ENCODE data around the gene BIN1. TPM values are rescaled to one million over a fixed set of nuclear protein-coding genes. Genes with fewer than 3 reads are reported as not detected.

BIN1 gene
- polyA plus RNA-seq, 1 of the 3 experiments (the other 2 are of a cell fraction) = 40.3 TPM

- no peak for TF ChIP-seq REST (IDR thresholded peaks at IDR 0.05; ENCODE audit: low read depth, low read length)
- TF ChIP-seq, protein P1, sequence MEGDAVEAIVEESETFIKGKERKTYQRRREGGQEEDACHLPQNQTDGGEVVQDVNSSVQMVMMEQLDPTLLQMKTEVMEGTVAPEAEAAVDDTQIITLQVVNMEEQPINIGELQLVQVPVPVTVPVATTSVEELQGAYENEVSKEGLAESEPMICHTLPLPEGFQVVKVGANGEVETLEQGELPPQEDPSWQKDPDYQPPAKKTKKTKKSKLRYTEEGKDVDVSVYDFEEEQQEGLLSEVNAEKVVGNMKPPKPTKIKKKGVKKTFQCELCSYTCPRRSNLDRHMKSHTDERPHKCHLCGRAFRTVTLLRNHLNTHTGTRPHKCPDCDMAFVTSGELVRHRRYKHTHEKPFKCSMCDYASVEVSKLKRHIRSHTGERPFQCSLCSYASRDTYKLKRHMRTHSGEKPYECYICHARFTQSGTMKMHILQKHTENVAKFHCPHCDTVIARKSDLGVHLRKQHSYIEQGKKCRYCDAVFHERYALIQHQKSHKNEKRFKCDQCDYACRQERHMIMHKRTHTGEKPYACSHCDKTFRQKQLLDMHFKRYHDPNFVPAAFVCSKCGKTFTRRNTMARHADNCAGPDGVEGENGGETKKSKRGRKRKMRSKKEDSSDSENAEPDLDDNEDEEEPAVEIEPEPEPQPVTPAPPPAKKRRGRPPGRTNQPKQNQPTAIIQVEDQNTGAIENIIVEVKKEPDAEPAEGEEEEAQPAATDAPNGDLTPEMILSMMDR (IDR thresholded peaks at IDR 0.05) = no peak
- TF ChIP-seq, protein P2, sequence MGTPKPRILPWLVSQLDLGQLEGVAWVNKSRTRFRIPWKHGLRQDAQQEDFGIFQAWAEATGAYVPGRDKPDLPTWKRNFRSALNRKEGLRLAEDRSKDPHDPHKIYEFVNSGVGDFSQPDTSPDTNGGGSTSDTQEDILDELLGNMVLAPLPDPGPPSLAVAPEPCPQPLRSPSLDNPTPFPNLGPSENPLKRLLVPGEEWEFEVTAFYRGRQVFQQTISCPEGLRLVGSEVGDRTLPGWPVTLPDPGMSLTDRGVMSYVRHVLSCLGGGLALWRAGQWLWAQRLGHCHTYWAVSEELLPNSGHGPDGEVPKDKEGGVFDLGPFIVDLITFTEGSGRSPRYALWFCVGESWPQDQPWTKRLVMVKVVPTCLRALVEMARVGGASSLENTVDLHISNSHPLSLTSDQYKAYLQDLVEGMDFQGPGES (IDR thresholded peaks at IDR 0.05; ENCODE audit: low read depth, low read length) = no peak
- TF ChIP-seq CHD2 (IDR thresholded peaks at IDR 0.05; ENCODE audit: low read length, partially characterized antibody) = no peak
- no peak for TF ChIP-seq SIN3A (IDR thresholded peaks at IDR 0.05; ENCODE audit: borderline replicate concordance, low read depth, low read length)
- TF ChIP-seq NFIC (IDR thresholded peaks at IDR 0.05; ENCODE audit: borderline replicate concordance) = no peak
- TF ChIP-seq RCOR1 (IDR thresholded peaks at IDR 0.05; ENCODE audit: low read length) = no peak
- no peak for TF ChIP-seq USF1 (IDR thresholded peaks at IDR 0.05; ENCODE audit: borderline replicate concordance, low read depth)
- TF ChIP-seq PBX3 (IDR thresholded peaks at IDR 0.05) = no peak
- TF ChIP-seq MEF2A (IDR thresholded peaks at IDR 0.05; ENCODE audit: borderline replicate concordance, low read depth) = no peak
- TF ChIP-seq NRF1 (IDR thresholded peaks at IDR 0.05; ENCODE audit: low read depth, low read length) = no peak
- no peak for TF ChIP-seq SMC3 (IDR thresholded peaks at IDR 0.05; ENCODE audit: low read depth, low read length)
- TF ChIP-seq MXI1 (IDR thresholded peaks at IDR 0.05; ENCODE audit: low read depth, low read length) = no peak
- TF ChIP-seq EZH2phosphoT487 (IDR thresholded peaks at IDR 0.05; ENCODE audit: borderline replicate concordance, low read depth) = no peak
Measured at GRCh38 chr2:127106457-127106990, 430 bp downstream of the BIN1 start (continued).
